Pulmonary artery endothelial cell (primary cell): ENCODE results near the gene H6PD. TPM values are rescaled to one million over a fixed set of nuclear protein-coding genes. Genes with fewer than 3 reads are reported as not detected.

Experiments used
- DNase-seq: peaks from one replicate; pipeline ENCODE4 v3.0.0-alpha.2; 2011; ENCODE audit warnings: low read depth, low spot score
- total RNA-seq: library from RNA; depleted of rRNA; stranded (reverse); fragments of >200 nt; gene quantifications from 2 replicates; pipeline ENCODE4 v1.2.3, GENCODE V29; 2014

The H6PD gene
- total RNA-seq, 1 donor from 2014 or later: 23.2 TPM

DNA sequence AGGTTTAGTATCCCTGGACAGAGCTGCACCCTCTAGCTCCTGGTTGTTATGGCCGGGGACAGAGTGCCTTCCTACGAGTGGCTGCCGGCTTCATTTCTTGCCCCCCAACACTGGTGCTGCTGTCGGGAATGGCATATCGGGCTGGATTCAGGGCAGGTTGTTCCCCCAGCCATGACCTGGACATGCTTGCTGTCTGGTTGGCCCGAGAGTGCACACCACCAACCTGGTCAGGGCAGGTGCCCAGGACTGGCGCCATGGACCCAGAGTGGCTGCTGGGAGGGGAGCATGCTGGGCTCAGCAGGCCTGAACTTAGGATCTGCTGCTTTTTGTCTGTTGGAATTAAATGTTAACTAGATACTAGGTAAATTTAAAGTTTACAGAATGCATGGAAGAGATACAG is 21.8 kb downstream of the H6PD start:
- DNase-seq: no peak

DNA sequence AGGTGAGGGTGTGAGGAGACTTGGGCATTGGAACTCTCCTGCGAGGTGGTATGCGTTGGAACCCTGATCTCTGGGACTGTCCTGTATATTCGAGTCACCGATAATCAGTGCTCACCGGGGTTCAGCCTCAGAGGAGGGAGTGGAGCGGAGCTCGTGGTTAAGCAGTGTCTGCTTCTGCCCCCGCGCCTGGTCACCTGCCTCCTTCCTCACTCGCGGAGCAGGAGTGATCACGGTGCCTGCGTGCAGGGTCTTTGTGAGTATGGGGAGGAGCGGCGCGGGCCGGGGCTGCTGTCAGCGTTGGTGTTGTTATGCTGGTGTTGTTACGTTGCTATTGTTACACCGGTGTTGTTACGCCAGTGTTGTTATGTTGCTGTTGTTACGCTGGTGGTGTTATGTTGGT is 23.3 kb downstream of the H6PD start:
- DNase-seq: no peak

DNA sequence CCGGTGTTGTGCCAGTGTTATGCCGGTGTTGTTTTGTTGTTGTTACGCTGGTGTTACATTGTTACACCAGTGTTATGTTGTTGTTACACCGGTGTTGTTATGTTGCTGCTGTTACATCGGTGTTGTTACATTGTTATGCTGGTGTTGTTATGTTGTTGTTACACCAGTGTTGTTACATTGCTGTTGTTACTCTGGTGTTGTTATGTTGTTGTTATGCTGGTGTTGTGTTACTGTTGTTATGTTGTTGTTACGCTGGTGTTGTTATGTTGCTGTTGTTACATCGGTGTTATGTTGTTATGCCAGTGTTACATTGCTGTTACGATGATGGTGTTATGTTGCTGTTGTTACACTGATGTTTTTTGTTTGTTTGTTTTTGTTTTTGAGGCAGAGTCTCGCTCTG is 24.1 kb downstream of the H6PD start:
- DNase-seq: no peak

DNA sequence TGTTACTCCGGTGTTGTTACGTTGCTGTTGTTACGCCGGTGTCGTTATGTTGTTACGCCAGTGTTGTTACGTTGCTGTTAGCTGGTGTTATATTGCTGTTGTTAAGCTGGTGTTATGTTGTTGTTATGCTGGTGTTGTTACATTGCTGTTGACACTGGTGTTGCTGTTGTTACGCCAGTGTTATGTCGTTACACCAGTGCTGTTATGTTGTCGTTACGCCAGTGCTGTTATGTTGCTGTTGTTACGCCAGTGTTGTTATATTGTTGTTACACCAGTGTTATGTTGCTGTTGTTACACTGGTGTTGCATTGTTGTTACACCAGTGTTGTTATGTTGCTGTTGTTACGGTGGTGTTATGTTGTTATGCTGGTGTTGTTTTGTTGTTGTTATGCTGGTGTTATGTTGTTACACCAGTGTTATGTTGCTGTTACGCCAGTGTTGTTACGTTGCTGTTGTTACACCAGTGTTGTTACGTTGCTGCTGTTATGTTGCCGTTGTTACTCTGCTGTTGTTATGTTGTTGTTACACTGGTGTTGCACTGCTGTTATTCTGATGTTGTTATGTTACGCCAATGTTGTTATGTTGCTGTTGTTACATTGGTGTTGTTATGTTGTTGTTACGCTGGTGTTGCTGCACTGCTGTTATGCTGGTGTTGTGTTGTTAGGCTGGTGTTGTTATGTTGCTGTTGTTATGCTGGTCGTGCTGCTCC is 25.6 kb downstream of the H6PD start:
- DNase-seq: no peak

DNA sequence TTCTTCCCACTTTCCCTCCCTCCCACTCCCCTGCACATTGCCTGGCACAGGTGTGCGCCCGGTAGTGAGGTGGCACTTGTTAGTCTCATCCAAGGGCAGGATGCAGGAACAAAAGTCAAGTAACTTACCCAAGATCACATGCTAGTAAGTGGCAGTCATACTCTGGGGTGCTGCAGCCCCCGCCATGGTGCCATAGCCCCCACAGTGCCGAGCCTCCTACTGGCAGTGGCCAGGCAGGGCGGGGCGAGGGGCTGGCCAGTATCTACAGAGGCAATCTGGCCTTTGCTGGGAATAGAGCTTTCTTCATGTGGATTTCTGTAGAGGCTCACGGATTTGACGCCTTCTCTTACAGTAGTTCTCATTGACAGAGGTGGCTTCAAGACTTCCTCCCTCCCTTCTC is 26.9 kb downstream of the H6PD start:
- DNase-seq: no peak

DNA sequence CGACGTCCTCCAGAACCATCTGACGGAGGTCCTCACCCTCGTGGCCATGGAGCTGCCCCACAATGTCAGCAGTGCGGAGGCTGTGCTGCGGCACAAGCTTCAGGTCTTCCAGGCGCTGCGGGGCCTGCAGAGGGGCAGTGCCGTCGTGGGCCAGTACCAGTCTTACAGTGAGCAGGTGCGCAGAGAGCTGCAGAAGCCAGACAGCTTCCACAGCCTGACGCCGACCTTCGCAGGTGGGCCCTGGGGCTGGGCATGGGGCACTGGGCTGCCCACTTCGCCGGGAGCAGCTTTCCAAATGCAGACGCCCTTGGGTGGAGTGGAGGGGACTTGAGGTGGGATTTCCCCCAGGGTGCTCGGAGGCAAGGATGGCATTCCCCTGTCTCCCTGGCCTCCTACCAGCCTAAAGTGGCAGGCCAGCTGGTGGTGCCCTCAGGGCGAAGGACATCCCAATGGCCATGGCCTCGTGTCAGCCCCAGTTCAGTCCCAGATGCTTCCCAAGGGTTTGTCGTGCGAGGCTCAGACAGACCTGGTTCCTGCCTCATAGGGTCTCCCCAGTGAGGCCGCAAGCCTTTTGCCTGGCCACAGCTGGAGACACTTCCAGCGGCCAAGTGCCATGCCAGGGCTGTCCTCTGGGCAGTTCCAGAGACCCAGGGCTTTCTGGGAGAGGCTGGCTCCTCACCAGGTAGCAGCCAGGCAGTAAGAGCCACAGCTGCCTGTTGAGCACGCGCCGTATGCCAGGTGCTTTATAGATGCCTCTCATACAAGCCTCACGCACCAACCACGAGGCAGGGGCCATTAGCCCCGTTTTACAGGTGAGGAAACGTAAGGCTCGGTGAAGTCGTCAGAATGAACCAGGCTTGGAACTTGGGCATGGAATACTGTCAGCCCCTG is 27.8 kb downstream of the H6PD start:
- no peak for DNase-seq

DNA sequence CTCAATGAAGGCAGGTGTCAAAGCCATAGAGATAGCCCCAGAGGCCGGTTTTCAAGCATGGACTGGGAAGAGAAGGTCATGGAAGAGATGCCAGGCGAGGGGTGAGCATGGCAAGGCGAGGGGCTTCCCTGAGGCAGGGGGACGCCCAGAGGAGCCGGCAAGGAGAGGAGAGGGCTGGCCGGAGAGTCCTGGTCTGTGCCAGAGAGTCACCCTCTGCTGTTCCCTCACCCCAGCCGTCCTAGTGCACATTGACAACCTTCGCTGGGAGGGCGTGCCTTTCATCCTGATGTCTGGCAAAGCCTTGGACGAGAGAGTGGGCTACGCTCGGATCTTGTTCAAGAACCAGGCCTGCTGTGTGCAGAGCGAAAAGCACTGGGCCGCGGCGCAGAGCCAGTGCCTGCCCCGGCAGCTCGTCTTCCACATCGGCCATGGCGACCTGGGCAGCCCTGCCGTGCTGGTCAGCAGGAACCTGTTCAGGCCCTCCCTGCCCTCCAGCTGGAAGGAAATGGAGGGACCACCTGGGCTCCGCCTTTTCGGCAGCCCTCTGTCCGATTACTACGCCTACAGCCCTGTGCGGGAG is 28.8 kb downstream of the H6PD start:
- no peak for DNase-seq

DNA sequence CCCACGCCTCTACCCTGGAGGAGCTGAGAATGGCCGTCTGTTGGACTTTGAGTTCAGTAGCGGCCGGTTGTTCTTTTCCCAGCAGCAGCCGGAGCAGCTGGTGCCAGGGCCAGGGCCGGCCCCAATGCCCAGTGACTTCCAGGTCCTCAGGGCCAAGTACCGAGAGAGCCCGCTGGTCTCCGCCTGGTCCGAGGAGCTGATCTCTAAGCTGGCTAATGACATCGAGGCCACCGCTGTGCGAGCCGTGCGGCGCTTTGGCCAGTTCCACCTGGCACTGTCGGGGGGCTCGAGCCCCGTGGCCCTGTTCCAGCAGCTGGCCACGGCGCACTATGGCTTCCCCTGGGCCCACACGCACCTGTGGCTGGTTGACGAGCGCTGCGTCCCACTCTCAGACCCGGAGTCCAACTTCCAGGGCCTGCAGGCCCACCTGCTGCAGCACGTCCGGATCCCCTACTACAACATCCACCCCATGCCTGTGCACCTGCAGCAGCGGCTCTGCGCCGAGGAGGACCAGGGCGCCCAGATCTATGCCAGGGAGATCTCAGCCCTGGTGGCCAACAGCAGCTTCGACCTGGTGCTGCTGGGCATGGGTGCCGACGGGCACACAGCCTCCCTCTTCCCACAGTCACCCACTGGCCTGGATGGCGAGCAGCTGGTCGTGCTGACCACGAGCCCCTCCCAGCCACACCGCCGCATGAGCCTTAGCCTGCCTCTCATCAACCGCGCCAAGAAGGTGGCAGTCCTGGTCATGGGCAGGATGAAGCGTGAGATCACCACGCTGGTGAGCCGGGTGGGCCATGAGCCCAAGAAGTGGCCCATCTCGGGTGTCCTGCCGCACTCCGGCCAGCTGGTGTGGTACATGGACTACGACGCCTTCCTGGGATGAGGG is 29.7 kb downstream of the H6PD start:
- no peak for DNase-seq

DNA sequence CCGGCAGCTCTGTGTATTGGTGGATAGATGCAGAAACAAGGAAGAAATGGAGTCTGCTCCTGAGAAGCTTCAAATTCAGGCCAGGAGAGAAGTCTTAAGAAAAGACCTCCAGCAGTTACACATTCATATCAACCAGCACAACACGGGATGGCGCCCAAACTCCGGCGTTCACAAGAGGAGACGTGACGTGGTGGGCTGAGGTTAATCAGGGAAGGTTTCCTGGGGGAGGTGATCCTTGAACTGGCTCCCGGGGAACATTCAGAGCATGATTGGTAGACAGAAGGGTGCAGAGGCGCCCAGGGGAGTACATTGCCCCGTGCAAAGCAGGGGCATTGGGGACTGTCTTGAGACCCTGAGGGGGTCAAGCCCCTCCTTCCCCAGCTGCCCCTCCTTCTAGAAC is 30.5 kb downstream of the H6PD start:
- no peak for DNase-seq

DNA sequence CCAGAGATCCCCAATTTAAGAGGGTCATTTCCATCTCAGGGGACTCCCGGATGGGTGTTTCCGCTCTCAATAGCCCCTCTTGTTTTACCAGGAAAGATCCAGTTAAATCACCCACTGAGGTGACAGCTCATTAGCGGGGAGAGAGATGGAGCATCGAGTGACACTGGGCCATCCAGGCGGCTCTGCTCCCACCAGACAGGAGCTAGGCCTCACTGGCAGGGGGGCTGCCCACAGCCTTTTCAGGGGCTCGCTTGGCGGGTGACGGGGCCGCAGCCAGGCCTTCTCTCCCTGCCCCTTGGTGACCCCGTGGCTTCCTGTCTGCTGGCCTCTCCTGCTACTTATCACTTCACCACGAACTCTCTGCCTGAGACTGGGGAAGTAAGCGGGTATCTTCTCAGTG is 31.4 kb downstream of the H6PD start:
- no peak for DNase-seq

DNA sequence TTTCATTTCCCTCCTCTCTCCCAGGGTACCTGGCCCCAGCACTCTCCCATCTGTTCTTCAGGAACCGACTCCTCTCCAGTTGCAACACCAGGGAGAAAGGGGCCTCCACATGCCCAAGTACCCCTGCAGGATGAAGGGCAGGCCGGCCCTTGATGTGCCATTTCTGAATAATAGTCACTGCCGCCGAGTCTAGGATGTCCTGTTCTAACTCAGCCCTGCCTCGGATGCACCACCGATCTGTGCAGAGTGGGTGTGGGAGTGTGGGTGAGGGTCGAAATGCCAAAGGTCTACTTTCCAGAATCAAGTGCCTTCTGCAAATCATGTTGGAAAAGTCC is 32.7 kb downstream of the H6PD start:
- no peak for DNase-seq

DNA sequence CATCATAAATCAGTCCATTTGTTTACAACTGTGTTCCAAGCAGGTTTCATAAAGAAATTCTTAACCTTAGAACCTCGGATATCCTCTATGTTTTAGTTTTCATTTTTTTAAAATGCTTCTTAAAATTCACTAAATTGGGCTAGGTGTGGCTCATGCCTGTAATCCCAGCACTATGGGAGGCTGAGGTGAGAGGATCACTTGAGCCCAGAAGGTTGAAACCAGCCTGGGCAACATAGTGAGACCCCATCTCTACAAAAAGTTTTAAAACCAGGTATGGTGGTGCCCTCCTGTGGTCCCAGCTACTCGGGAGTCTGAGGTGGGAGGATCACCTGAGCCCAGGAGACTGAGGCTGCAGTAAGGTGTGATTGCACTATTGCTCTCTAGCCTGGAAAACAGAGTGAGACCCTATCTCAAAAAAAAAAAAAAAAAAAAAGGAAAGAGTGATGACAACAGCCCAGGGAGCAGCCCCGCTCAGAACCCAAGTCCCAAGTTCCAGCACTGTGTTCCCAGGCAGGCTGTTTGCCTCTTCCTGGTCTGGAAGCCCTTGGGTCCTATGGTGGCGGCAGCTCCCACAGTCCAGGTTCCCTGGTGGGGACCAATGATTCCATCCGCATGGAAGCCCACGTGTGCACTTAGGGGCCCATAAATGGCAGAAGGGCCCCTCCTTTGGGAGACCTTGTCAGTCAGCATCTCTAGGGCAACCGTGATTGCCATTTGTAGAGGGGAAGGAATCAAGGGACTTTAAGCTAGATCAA is 33.4 kb downstream of the H6PD start:
- DNase-seq: no peak

DNA sequence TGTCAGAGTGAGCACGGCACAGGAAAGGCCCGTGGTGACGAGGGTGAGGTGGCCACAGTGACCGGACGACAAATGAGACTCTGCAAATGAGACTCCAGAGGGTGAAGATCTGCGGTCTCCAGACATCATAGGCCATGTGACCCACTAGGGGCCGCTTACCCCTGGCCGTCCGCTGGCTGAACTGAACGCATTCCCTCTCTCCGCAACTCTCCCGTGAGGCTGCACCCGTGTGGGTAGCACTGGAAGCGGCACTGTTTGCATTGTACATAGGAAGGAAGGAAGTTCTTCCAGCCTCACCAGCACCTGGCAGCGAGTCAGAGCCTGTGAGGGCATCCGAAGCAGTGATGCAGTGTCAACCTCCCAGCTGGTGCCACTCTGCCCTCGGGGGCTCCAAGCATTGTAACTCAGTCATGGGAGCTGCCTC is 34.5 kb downstream of the H6PD start:
- no peak for DNase-seq

DNA sequence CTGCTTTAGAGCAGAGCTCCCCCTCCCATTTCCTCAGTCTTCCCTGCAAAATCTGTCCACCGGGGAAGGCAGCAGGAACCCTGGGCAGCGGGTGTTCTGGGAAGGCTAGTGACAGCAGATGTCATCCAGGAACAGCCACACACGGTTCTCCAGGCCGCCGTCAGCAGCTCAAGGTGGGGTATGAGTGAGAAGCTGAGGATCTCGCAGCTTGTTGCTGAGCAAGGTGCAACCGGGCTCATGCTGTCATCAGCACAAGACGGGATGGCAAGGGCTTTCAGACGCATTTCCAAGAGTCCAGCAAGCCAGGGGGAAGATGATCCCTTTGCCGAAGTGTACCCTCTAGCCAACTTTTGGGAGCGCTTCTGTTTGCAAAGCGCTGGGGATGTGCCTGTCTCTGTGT is 35.1 kb downstream of the H6PD start:
- no peak for DNase-seq

DNA sequence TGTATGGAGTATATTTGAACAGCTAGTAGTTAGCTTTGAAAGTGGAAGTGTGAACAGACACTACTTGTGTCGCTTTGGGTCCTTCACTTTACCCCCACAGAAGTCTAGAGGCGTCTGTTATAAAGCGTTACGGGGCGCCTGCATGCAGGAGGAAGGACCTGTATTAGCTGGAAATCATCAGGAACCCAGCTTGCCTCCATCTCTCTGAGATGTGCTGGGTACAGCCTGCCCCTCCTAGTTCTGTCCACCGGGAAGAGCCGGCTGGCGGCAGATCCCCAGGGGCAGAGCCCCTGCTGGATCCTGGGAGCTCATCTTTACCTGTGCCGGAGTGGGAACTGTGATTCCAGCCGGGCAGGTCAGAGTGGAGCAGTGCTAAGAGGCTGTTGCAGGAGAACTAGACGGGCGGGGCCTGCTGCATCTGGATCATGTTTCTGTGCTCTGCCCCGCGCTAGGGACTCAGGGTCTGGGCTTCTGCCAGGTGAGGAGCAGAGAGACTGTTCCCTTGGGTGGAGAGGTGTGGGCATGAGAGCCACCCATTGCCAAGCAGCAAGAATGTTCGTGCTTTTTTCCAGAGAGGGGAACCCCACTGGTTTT is 35.8 kb downstream of the H6PD start:
- no peak for DNase-seq

DNA sequence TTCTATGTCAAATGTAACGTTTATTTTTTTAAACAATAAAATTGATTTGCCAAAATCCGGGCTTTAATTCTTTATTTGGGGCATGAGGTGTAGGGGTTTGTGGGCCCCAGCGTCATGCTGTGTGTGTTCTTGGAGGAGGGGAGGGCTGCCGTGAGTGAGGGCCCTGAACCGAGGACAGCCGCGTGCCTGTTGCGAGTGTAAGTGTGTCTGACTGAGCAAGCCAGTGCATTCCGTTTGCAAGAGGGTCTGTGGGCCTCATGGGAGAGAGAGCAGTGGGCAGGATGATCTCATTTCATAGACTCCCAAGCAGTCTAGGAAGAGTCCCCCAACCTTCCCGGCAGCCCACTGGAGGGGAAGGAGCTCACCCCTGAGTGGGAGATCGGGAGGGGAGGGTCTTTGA is 36.7 kb downstream of the H6PD start:
- no peak for DNase-seq

DNA sequence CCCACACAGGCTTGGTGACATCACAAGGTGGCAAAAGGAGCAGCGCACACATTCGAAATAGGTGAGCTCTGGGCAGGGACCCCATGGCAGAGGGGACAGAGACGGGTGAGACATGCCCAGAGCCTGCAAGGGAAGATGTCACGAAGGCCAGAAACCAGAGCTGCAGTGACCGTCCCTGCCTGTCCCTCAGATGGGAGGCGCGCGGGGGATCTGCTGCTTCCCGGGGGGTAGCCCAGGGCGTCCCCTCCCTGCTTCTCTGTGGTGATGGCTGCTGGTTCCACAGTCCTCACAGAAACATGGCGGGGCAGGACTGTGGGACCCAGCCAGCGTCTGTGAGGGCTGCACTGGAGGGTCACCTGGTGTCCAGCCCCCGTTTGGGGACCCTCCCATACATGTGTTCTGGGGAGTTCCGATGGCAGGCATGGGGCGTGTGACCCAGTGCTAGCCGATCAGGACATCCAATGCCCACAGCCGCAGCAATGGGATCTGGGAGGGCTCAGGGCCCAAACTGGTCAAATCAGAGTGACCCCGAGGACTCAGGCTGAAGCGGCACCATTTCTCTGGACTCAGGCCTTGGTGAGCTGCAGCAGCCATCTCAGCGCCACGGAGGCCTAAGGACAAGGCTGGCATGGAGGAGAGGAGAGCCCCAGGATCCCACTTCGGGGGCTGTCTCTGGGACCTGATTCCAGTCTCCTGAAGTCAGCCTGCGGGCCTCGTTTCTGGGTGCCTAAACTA is 37.5 kb downstream of the H6PD start:
- DNase-seq: no peak

DNA sequence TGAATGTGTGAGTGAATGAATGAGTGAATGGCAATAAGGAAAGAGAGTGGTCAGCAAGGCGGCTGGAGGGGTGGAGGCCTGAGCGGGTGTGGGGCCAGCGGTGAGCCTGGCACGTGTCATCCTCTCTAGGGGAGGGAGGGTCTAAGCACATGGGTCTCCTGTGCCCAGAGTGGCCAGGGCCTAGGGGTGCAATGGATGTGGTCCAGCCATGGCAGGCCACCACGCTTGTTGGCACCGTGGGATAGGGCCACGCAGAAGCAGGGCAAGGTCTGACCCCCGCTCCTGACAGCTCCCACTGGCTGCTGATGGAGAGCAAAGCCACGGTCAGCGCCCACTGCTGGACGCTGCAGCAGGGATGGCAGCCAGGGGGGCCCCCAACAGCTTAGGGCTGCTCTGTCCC is 38.6 kb downstream of the H6PD start:
- no peak for DNase-seq

DNA sequence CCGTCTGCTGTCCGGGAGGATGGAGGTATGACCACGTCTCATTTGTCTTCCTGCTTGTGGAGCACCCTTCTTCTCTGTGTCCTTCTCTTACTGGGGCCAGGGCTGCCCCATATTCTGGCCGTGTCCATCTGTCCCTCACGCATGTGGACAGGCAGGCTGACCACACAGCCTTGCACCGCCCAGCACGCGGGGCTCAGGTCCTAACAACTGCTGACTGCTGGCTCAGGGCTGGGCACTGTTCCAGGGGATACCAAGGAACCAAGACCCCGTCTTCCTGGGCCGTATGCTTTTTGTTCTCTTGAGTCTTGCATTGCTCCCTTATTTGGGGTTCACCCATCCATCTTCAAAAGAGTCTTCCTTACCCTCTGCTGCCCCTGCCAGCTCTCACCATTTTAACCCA is 40.6 kb downstream of the H6PD start:
- DNase-seq: no peak

DNA sequence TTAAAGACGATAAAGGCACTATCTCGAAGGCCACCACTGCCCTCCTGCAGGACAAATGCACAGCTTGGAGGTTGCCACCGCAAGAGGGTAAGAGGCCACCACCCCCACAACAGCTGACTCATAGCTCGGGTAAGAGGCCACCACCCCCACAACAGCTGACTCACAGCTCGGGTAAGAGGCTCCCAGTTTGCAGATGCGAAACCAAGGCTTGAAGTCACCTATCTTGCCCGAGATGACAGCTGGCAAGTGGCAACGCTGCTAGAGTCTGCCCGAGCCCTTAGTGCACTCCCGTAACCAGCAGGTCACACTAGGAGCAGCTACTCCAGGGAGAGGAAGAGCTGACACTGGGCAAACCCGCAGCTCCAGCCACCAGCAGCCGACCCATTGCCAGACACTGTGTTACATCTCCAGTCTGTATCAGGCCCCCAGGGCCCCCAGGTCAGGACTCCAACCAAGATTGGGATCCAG is 41.0 kb downstream of the H6PD start:
- DNase-seq: no peak
